T-helper 17 cell (primary cell): Measurements from ENCODE around the gene CA5A. TPM values are rescaled to one million over a fixed set of nuclear protein-coding genes. Genes with fewer than 3 reads are reported as not detected.

Experiments used
- ATAC-seq: fragments of 150-1000 bp; cut with Tn5 transposase; 2 replicates; pipeline ENCODE4 v1.10.0; 2021; ENCODE audit warnings: mild to moderate bottlenecking, moderate library complexity
- DNase-seq, 3 donors: peaks; one replicate each; pipeline versions ENCODE4 v3.0.0 to v3.0.0-alpha.2; 2020 to 2021
- H3K9me3 ChIP-seq: one replicate; pipeline ENCODE4 v1.7.0; 2013; ENCODE audit warnings: low read length, mild to moderate bottlenecking; ENCODE audit not compliant: control insufficient read depth, poor library complexity, severe bottlenecking
- H3K27ac Mint-ChIP-seq: one replicate; pipeline ENCODE4 v1.8.0; 2022; ENCODE audit warnings: mild to moderate bottlenecking, moderate library complexity, mixed read lengths
- H3K27me3 Mint-ChIP-seq: one replicate; pipeline ENCODE4 v1.8.0; 2022; ENCODE audit warnings: mixed read lengths
- H3K36me3 Mint-ChIP-seq: one replicate; pipeline ENCODE4 v1.8.0; 2022; ENCODE audit warnings: low read depth, mixed read lengths
- H3K4me1 Mint-ChIP-seq: one replicate; pipeline ENCODE4 v1.8.0; 2022; ENCODE audit warnings: mild to moderate bottlenecking, mixed read lengths
- H3K4me3 Mint-ChIP-seq: one replicate; pipeline ENCODE4 v1.8.0; 2022; ENCODE audit warnings: mild to moderate bottlenecking, moderate library complexity, mixed read lengths
- total RNA-seq, 4 donors: library from RNA in 2 of 4; stranded (reverse) in 2 of 4; gene quantifications; one replicate each; pipeline ENCODE4 v1.2.3 and lab custom pipeline; 2022 to 2026

The CA5A gene
- total RNA-seq, 2 donors from 2014 or later, result not detected

DNA sequence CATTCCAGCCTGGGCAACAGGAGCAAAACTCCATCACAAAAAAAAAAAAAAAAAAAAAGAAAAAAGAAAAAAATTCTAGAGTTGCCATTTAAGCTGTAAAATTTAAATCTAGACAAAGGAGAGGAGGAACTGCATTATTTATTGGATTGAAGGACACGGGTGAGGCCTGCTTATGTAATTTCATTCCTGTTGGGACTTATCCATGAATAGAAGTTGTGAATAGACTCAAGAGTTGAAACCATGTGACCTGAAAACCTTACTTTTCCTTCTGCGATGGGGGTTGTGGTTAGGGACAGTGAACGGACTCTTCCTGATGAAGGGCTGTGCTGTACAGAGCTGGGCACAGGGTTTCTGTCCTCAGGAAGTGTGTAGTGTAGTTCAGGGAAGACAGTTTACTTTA, 37.4 kb upstream of the CA5A start:
- Mint-ChIP-seq H3K27ac (no peak overlapping the region), H3K36me3 (peaks cover 8% of the 10 kb centered on the region), H3K4me3 (no peak overlapping the region), H3K27me3 (no peaks in the 10 kb centered on the region), H3K4me1 (peaks cover 18% of the 10 kb centered on the region)
- no peaks in the 10 kb centered on the region for H3K9me3 ChIP-seq
- ATAC-seq, result no peak
- no peak for DNase-seq

GRCh38 chr16:87971933-87972332, 35.6 kb upstream of the CA5A start:
- H3K36me3 Mint-ChIP-seq, result peaks cover 7% of the 10 kb centered on the region
- ATAC-seq (no peak), DNase-seq (no peak)
- no peak overlapping the region for H3K4me3 Mint-ChIP-seq
- H3K9me3 ChIP-seq, result no peaks in the 10 kb centered on the region
- H3K27me3 Mint-ChIP-seq, result no peaks in the 10 kb centered on the region
- H3K4me1 Mint-ChIP-seq, result peaks cover 20% of the 10 kb centered on the region
- no peak overlapping the region for H3K27ac Mint-ChIP-seq

DNA sequence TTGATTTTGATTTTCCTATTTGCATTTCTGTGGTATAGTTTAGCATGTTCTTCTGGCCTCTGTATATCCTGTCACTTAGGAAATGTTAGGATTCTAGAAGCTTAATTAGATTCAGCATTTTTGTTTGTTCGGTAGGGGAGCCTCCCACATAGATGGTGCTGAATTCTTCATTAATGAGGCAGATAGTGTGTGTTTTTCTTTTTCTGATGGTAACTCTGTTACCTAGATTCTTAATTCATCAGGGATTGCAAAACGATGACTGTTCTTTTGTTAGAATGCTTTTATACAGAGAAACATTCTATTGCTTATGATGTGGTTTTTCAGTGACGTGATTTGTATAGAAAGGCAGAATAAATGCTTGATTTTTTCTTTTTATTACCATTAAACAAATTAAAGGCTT, 33.9 kb upstream of the CA5A start:
- Mint-ChIP-seq H3K27me3 (no peaks in the 10 kb centered on the region), H3K27ac (no peak overlapping the region), H3K4me1 (peaks cover 26% of the 10 kb centered on the region), H3K4me3 (no peak overlapping the region), H3K36me3 (peaks cover 7% of the 10 kb centered on the region)
- ATAC-seq, result no peak
- no peak for DNase-seq
- no peaks in the 10 kb centered on the region for H3K9me3 ChIP-seq

GRCh38 chr16:87968541-87968940, 32.2 kb upstream of the CA5A start:
- no peak overlapping the region for H3K4me3 Mint-ChIP-seq
- no peaks in the 10 kb centered on the region for H3K27me3 Mint-ChIP-seq
- no peak for DNase-seq
- H3K27ac Mint-ChIP-seq, result no peak overlapping the region
- peaks cover 3% of the 10 kb centered on the region for H3K36me3 Mint-ChIP-seq
- no peak for ATAC-seq
- peaks cover 35% of the 10 kb centered on the region for H3K4me1 Mint-ChIP-seq
- H3K9me3 ChIP-seq, result no peaks in the 10 kb centered on the region

- Mint-ChIP-seq H3K4me3 (no peak overlapping the region), H3K4me1 (peaks cover 43% of the 10 kb centered on the region), H3K27ac (peak overlapping the region; percentile 49), H3K27me3 (no peaks in the 10 kb centered on the region), H3K36me3 (peaks cover 3% of the 10 kb centered on the region)
- H3K9me3 ChIP-seq, result no peaks in the 10 kb centered on the region
- ATAC-seq (no peak), DNase-seq (no peak)
These were observed 30.4 kb upstream of the CA5A start for GRCh38 chr16:87966685-87967185.

- H3K27ac Mint-ChIP-seq, result peak overlapping the region; percentile 49
- no peaks in the 10 kb centered on the region for H3K9me3 ChIP-seq
- H3K36me3 Mint-ChIP-seq, result peaks cover 3% of the 10 kb centered on the region
- no peaks in the 10 kb centered on the region for H3K27me3 Mint-ChIP-seq
- ATAC-seq (no peak), DNase-seq (no peak)
- H3K4me1 Mint-ChIP-seq, result peaks cover 45% of the 10 kb centered on the region
- peak overlapping the region; percentile 43 for H3K4me3 Mint-ChIP-seq
These were observed 29.8 kb upstream of the CA5A start for GRCh38 chr16:87966064-87966645.

GRCh38 chr16:87965417-87965816, 29.1 kb upstream of the CA5A start:
- Mint-ChIP-seq H3K27me3 (no peaks in the 10 kb centered on the region), H3K4me3 (no peak overlapping the region), H3K36me3 (peaks cover 3% of the 10 kb centered on the region), H3K27ac (peak overlapping the region; percentile 49), H3K4me1 (peaks cover 45% of the 10 kb centered on the region)
- no peak for DNase-seq
- H3K9me3 ChIP-seq, result no peaks in the 10 kb centered on the region
- no peak for ATAC-seq

GRCh38 chr16:87964049-87964659, 27.8 kb upstream of the CA5A start:
- Mint-ChIP-seq H3K4me3 (no peak overlapping the region), H3K36me3 (no peaks in the 10 kb centered on the region), H3K4me1 (peaks cover 48% of the 10 kb centered on the region), H3K27me3 (no peaks in the 10 kb centered on the region), H3K27ac (peak overlapping the region; percentile 91)
- H3K9me3 ChIP-seq, result no peaks in the 10 kb centered on the region
- DNase-seq (no peak), ATAC-seq (no peak)

DNA sequence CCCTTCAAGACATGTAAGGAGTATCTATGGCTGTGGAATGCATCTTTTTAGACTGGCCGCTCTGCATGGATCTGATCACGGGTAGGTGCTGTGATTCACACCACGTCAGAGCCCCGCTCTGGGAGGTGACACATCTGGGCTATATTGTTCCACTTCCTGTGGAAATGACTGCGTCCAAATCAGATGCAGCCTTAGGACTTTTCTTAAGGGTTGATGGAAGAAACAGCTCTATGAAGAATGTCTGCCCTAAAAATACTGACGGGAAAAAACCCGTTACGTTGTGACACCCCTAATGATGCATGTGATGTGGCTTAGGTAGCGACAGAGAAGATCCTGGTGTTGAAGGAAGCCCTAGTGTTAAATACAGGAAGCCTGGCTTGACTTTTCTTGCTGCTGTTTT, 27.1 kb upstream of the CA5A start:
- Mint-ChIP-seq H3K4me1 (peaks cover 47% of the 10 kb centered on the region), H3K36me3 (no peaks in the 10 kb centered on the region), H3K27ac (peak overlapping the region; percentile 91), H3K4me3 (peak overlapping the region; percentile 36), H3K27me3 (no peaks in the 10 kb centered on the region)
- DNase-seq (peak in 1 of 3 donors; percentile 38), ATAC-seq (peak; percentile 88)
- no peaks in the 10 kb centered on the region for H3K9me3 ChIP-seq

DNA sequence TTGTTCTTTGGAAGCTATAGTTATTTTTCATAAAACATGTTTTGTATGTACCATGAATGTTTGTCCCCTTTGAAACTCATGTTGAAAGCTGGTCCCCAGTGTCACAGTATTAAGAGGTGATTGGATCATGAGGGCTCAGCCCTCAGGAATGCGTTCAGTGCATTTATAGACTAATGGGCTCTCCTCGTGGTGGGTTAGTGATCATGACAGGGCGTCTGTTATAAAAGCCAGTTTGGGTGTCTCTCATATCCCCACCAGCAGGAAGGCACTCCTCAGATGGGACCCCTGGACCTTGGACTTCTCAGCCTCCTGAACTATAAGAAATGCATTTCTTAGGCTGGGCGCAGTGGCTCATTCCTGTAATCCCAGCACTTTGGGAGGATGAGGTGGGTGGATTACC, 25.3 kb upstream of the CA5A start:
- H3K4me3 Mint-ChIP-seq, result no peak overlapping the region
- ATAC-seq (no peak), DNase-seq (no peak)
- H3K27me3 Mint-ChIP-seq, result no peaks in the 10 kb centered on the region
- H3K9me3 ChIP-seq, result no peaks in the 10 kb centered on the region
- peaks cover 55% of the 10 kb centered on the region for H3K4me1 Mint-ChIP-seq
- peaks cover 3% of the 10 kb centered on the region for H3K36me3 Mint-ChIP-seq
- peak overlapping the region; percentile 77 for H3K27ac Mint-ChIP-seq

GRCh38 chr16:87960852-87961251, 24.5 kb upstream of the CA5A start:
- no peak for ATAC-seq
- H3K36me3 Mint-ChIP-seq, result peaks cover 3% of the 10 kb centered on the region
- H3K9me3 ChIP-seq, result no peaks in the 10 kb centered on the region

DNA sequence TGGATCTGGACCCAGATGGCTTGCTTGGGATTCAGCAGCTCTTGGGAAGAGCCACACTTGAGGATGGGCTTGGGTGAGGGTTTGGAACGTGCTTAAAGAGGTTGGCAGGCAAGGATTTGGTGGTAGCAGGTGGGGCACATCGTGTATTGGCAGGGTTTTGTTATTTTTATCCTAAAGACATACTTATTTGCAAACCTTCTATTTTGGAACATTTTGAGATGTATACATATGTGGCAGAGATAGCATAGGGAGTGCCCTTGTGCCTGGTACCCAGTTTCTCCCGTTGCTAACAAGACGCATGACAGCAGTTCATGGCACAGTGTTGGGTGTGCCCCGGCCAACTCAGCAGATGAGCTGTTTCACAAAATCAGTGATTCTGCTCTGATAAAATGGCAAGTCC, 24.0 kb upstream of the CA5A start:
- H3K4me3 Mint-ChIP-seq, result peak overlapping the region; percentile 21

More at GRCh38 chr16:87960852-87961251, 24.5 kb upstream of the CA5A start:
- H3K27me3 Mint-ChIP-seq, result no peaks in the 10 kb centered on the region
- peak overlapping the region; percentile 77 for H3K27ac Mint-ChIP-seq
- H3K4me3 Mint-ChIP-seq, result no peak overlapping the region
- no peak for DNase-seq
- H3K4me1 Mint-ChIP-seq, result peaks cover 57% of the 10 kb centered on the region

GRCh38 chr16:87959391-87959990, 23.2 kb upstream of the CA5A start:
- H3K9me3 ChIP-seq, result no peaks in the 10 kb centered on the region
- DNase-seq, result no peak
- Mint-ChIP-seq H3K36me3 (peaks cover 3% of the 10 kb centered on the region), H3K4me1 (peaks cover 51% of the 10 kb centered on the region), H3K4me3 (peak overlapping the region; percentile 76), H3K27me3 (no peaks in the 10 kb centered on the region), H3K27ac (peak overlapping the region; percentile 77)
- no peak for ATAC-seq

More for the DNA sequence above, 24.0 kb upstream of the CA5A start:
- Mint-ChIP-seq H3K4me1 (peaks cover 59% of the 10 kb centered on the region), H3K36me3 (peaks cover 3% of the 10 kb centered on the region), H3K27me3 (no peaks in the 10 kb centered on the region), H3K27ac (peak overlapping the region; percentile 77)
- ATAC-seq (no peak), DNase-seq (no peak)
- no peaks in the 10 kb centered on the region for H3K9me3 ChIP-seq
